Heart left ventricle (tissue), 16 donors: ENCODE measurements around the gene TRIP4. TPM values are rescaled to one million over a fixed set of nuclear protein-coding genes. Genes with fewer than 3 reads are reported as not detected.

ENCODE experiments used
- ATAC-seq, 4 donors: fragments of 200-7000 bp; cut with Tn5 transposase; one replicate each; pipeline ENCODE4 v1.9.1; 2020 to 2022; ENCODE audit warnings: moderate library complexity in 4 of 4, mild to moderate bottlenecking in 3 of 4, moderate number of reproducible peaks in 1 of 4
- DNase-seq, 5 donors: peaks; one replicate each; pipeline ENCODE4 v3.0.0-alpha.2; 2020
- H3K27ac ChIP-seq, 12 donors: fragments of 200-600 bp; sonication (generic) in 4 of 12; one replicate each; pipeline versions ENCODE4 v1.5.0 to v1.8.0; 2016 to 2022; ENCODE audit warnings: mild to moderate bottlenecking in 2 of 12
- H3K27me3 ChIP-seq, 9 donors: fragments of 200-600 bp; sonication (generic) in 2 of 9; one replicate each; pipeline versions ENCODE4 v1.5.1 to v1.8.0; 2016 to 2022; ENCODE audit warnings: mild to moderate bottlenecking in 3 of 9
- H3K36me3 ChIP-seq, 9 donors: fragments of 200-600 bp; sonication (generic) in 2 of 9; one replicate each; pipeline versions ENCODE4 v1.5.0 to v1.8.0; 2018 to 2022; ENCODE audit warnings: mild to moderate bottlenecking in 2 of 9
- H3K4me1 ChIP-seq, 12 donors: fragments of 200-600 bp; sonication (generic) in 4 of 12; one replicate each; pipeline versions ENCODE4 v1.5.0 to v1.8.0; 2016 to 2022; ENCODE audit warnings: mild to moderate bottlenecking in 3 of 12
- H3K4me3 ChIP-seq, 12 donors: fragments of 200-600 bp; sonication (generic) in 4 of 12; one replicate each; pipeline versions ENCODE4 v1.5.0 to v1.8.0; 2017 to 2022; ENCODE audit warnings: mild to moderate bottlenecking in 9 of 12, moderate library complexity in 4 of 12
- H3K9me3 ChIP-seq, 12 donors: fragments of 200-600 bp; sonication (generic) in 4 of 12; one replicate each; pipeline versions ENCODE4 v1.5.0 to v1.8.0; 2016 to 2022; ENCODE audit warnings: mild to moderate bottlenecking in 1 of 12
- POLR2A ChIP-seq, 2 donors: fragments of 450-650 bp; IDR thresholded peaks; one replicate each; pipeline ENCODE4 v1.6.1; 2017; ENCODE audit warnings: antibody characterized with exemption in 2 of 2, mild to moderate bottlenecking in 2 of 2, moderate library complexity in 2 of 2
- WGBS, 4 donors: extraction: QIAGEN DNeasy Blood & Tissue Kit in 2 of 4; methylation state at CpG; one replicate each; pipeline versions ENCODE4 v1.1.5 to v1.1.7; 2013 to 2018; 5-methylcytosine and 5-hydroxymethylcytosine counted together
- intact Hi-C, 10 donors: fragments of 100-400 bp; cut with DNase I; formaldehyde crosslinking; loops; one replicate each; pipeline versions ENCODE4 v1.11.1 to v1.14.2; 2022
- polyA plus RNA-seq, 2 donors: library from polyadenylated mRNA; stranded (reverse); fragments of 200-250 nt; gene quantifications; one replicate each; pipeline ENCODE4 v1.2.3, GENCODE V29; 2013
- total RNA-seq, 9 donors: library from RNA; depleted of rRNA in 2 of 9; stranded (reverse); fragments of >200 nt in 2 of 9; fragmentation: NEBNext Ultra II Directional in 3 of 9; extraction: Animal tissue kit (Norgen Biotek cat#: 25700) in 3 of 9; gene quantifications; one replicate each; pipeline versions ENCODE4 v1.1.0 to v1.2.4, GENCODE V29; 2016 to 2023
- TF ChIP-seq, protein P1 (sequence below), 12 donors: fragments of 200-600 bp; sonication (generic) in 4 of 12; IDR thresholded peaks; one replicate each; pipeline versions ENCODE4 v1.5.0 to v1.8.0; 2018 to 2022; ENCODE audit warnings: antibody characterized with exemption in 12 of 12, mild to moderate bottlenecking in 5 of 12
- donor health status: ischemic (EF 13 %, LVEDD 7.1; RV severe dilation, severe dysfunction).
- donor health status: healthy with polysubstance abuse.
- donor health status: DM: no; HTN: yes; CAD: no.
- donor health status: DM: no; HTN: no; CAD: no.
- donor health status: ischemic (EF 25% LVEDD 6.9; RV normal size, moderate dysfunction).
- donor health status: ischemic (EF 25% LVEDD 5.7; RV mildly dilated, moderate dysfunction).
- donor health status: healthy.
- donor health status: DM: yes; HTN: yes; CAD: no.
- donor health status: ischemic (EF 35%, LVEDD 5.7; RV mildly dilated, moderate dysfunction).
- donor health status: nonischemic (EF 11% LVEDD 7.7; RV severe dilation, severe dysfunction).
- donor health status: DM: yes; HTN: yes; CAD: no.
- donor health status: PGD.
- donor health status: ischemic (EF 29% LVEDD 5.4; RV normal size, mild dysfunction).
- donor health status: nonischemic (EF 23%, LVEDD 6.1; RV moderate dilation, normal function).

The TRIP4 gene
- total and polyA plus RNA-seq, 11 donors: 5.9 to 22.7 (median 15.1) TPM

DNA sequence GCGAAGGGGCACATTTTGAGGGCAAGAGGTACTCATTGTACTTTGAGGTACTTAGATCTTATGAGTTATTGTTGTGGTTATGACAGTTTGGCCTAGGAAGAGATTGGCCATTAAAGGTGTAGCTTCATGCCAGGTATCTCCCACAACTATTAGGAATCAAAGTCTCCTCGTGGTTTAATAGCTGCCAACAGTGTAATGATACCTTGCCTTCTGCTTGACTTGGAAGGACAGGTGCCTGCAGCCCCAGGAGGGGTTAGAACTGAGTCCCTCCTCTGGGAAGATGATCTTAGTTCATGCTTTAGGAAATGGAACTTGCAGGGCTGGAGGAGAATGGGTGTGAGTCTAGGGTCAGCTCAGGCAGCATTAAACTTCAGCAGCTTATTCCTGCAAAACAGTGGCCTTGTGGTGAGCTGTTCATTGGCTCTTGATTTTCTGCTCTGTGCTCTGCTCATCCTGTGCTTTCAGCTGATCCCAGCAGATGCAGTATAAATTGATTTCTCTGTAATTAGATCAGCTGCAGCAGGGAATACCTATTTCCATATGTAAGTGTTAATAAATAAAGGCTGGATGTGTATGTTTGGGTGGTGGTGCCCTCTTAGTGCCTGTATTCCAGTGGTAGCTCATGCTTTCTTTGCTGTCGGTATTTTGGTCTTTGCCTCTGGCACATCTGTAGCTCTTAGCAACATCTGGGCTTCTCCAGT, 113.2 kb downstream of the TRIP4 start:
- Histone ChIP-seq H3K27ac (peak overlapping the region in 1 of 12 donors; percentile 40), H3K27me3 (no peaks in the 10 kb centered on the region), H3K9me3 (no peaks in the 10 kb centered on the region), H3K36me3 (peaks cover 0 to 36% (median 17%) of the 10 kb centered on the region in 9 donors), H3K4me3 (no peak overlapping the region), H3K4me1 (peaks cover 2 to 47% (median 28%) of the 10 kb centered on the region in 12 donors)
- intact Hi-C loops: loop anchor here in 2 of 10 donors (1.0 to 5.0 kb wide), 2 partner anchors 21 to 39 kb away; partner anchors contain the start of gene ZNF609 (in 1 of the 2)
- WGBS, 4 donors: 57 to 78% (median 64%) methylated on average over 3 of the region's 3 CpGs
- no peak for TF ChIP-seq POLR2A (IDR thresholded peaks at IDR 0.05)
- TF ChIP-seq, protein P1, sequence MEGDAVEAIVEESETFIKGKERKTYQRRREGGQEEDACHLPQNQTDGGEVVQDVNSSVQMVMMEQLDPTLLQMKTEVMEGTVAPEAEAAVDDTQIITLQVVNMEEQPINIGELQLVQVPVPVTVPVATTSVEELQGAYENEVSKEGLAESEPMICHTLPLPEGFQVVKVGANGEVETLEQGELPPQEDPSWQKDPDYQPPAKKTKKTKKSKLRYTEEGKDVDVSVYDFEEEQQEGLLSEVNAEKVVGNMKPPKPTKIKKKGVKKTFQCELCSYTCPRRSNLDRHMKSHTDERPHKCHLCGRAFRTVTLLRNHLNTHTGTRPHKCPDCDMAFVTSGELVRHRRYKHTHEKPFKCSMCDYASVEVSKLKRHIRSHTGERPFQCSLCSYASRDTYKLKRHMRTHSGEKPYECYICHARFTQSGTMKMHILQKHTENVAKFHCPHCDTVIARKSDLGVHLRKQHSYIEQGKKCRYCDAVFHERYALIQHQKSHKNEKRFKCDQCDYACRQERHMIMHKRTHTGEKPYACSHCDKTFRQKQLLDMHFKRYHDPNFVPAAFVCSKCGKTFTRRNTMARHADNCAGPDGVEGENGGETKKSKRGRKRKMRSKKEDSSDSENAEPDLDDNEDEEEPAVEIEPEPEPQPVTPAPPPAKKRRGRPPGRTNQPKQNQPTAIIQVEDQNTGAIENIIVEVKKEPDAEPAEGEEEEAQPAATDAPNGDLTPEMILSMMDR (IDR thresholded peaks at IDR 0.05): no peak
- DNase-seq (no peak), ATAC-seq (no peak)

DNA sequence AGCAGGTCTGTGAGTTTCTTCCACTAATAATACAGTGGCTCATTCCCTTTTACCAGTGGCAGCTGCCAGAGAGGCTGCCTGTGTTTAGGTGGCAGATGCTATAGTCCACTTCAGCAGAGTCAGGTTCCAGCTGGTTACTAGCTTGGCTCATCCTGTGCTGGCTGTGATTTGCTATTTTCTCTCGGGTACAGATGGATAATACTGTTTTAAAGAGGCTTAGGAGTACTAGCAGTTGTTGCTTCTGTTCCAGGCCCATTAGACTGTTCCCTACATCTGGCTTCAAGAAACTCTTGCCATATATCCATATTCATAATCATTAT, 113.7 kb downstream of the TRIP4 start:
- Histone ChIP-seq H3K27me3 (no peaks in the 10 kb centered on the region), H3K4me1 (peaks cover 2 to 48% (median 28%) of the 10 kb centered on the region in 12 donors), H3K4me3 (no peak overlapping the region), H3K9me3 (no peaks in the 10 kb centered on the region), H3K27ac (peak overlapping the region in 1 of 12 donors; percentile 40), H3K36me3 (peaks cover 0 to 35% (median 17%) of the 10 kb centered on the region in 9 donors)
- ATAC-seq: peak in 2 of 4 donors; percentile 21 to 27
- intact Hi-C loops: loop anchor here in 2 of 10 donors (1.0 to 5.0 kb wide), 2 partner anchors 21 to 39 kb away; partner anchors contain the start of gene ZNF609 (in 1 of the 2)
- 41 to 54% (median 46%) methylated on average over 1 of the region's 1 CpG for WGBS, 4 donors
- no peak for DNase-seq
- no peak for TF ChIP-seq POLR2A (IDR thresholded peaks at IDR 0.05)
- TF ChIP-seq, protein P1 (IDR thresholded peaks at IDR 0.05): no peak

GRCh38 chr15:64502151-64502550, 114.5 kb downstream of the TRIP4 start:
- DNase-seq (no peak), ATAC-seq (no peak)
- H3K27me3 ChIP-seq: no peaks in the 10 kb centered on the region
- H3K4me3 ChIP-seq: no peak overlapping the region
- peak overlapping the region in 3 of 12 donors; percentile 30 to 78 (median 70) for H3K27ac ChIP-seq
- TF ChIP-seq, protein P1 (IDR thresholded peaks at IDR 0.05): no peak
- no peak for TF ChIP-seq POLR2A (IDR thresholded peaks at IDR 0.05)
- peaks cover 0 to 35% (median 17%) of the 10 kb centered on the region in 9 donors for H3K36me3 ChIP-seq
- WGBS, 4 donors: 83 to 88% (median 84%) methylated on average over 2 of the region's 2 CpGs
- H3K4me1 ChIP-seq: peaks cover 2 to 54% (median 35%) of the 10 kb centered on the region in 12 donors
- no peaks in the 10 kb centered on the region for H3K9me3 ChIP-seq
- intact Hi-C loops: loop anchor here in 1 of 10 donors (5.0 kb wide), 1 partner anchor 40 kb away; the partner anchor contains the start of gene ZNF609

- TF ChIP-seq, protein P1 (IDR thresholded peaks at IDR 0.05): no peak
- TF ChIP-seq POLR2A (IDR thresholded peaks at IDR 0.05): no peak
These were observed 114.9 kb downstream of the TRIP4 start for GRCh38 chr15:64502551-64502950.

More at GRCh38 chr15:64502551-64502950, 114.9 kb downstream of the TRIP4 start:
- intact Hi-C loops: loop anchor here in 1 of 10 donors (5.0 kb wide), 1 partner anchor 40 kb away; the partner anchor contains the start of gene ZNF609
- Histone ChIP-seq H3K4me1 (peaks cover 2 to 58% (median 39%) of the 10 kb centered on the region in 12 donors), H3K27ac (peak overlapping the region in 6 of 12 donors; percentile 16 to 78 (median 38)), H3K27me3 (no peaks in the 10 kb centered on the region), H3K9me3 (no peaks in the 10 kb centered on the region), H3K36me3 (peaks cover 0 to 35% (median 17%) of the 10 kb centered on the region in 9 donors), H3K4me3 (no peak overlapping the region)
- DNase-seq (no peak), ATAC-seq (peak in 1 of 4 donors; percentile 32)
- 76 to 80% (median 77%) methylated on average over 3 of the region's 3 CpGs for WGBS, 4 donors
